NT2/D1 (cell line): ENCODE measurements around the gene GPR183.

ENCODE experiments used
- YY1 ChIP-seq: IDR thresholded peaks from 2 replicates; pipeline ENCODE4 v1.6.1; 2011; ENCODE audit not compliant: insufficient read length, insufficient read depth
- ZNF274 ChIP-seq: IDR thresholded peaks from 2 replicates; pipeline ENCODE4 v1.6.1; 2011; ENCODE audit warnings: mild to moderate bottlenecking, low read depth, low read length

- TF ChIP-seq ZNF274 (no peak), YY1 (no peak)
These were observed 4.7 kb upstream of the GPR183 start for GRCh38 chr13:99311748-99312492.
